Measurements from ENCODE around the gene PTH2R.
"Not testable (repeated sequence)": the region's sequence is repeated elsewhere in the genome, so short reads cannot be mapped to it uniquely, and the experiment has no call there.

The PTH2R gene

DNA sequence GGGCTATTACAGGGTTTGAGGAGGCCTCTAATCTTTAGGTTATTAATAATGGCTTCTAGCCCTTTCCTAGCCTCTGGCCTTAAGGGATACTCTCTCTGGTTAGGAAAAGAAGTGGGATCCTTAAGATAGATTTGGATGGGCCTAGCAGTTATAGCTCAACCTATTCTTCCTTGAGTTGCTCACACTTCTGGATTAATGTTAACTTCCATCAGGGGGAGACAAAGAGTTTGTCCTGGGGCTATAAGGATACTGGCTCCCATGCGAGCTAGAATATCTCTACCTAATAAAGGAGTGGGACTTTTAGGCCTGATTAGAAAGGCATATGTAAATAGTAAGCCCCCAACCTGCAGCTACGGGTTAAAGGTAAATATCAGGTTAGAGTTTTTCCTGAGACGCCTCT lies 14.3 kb upstream of the PTH2R start:
- TF ChIP-seq, protein P1, sequence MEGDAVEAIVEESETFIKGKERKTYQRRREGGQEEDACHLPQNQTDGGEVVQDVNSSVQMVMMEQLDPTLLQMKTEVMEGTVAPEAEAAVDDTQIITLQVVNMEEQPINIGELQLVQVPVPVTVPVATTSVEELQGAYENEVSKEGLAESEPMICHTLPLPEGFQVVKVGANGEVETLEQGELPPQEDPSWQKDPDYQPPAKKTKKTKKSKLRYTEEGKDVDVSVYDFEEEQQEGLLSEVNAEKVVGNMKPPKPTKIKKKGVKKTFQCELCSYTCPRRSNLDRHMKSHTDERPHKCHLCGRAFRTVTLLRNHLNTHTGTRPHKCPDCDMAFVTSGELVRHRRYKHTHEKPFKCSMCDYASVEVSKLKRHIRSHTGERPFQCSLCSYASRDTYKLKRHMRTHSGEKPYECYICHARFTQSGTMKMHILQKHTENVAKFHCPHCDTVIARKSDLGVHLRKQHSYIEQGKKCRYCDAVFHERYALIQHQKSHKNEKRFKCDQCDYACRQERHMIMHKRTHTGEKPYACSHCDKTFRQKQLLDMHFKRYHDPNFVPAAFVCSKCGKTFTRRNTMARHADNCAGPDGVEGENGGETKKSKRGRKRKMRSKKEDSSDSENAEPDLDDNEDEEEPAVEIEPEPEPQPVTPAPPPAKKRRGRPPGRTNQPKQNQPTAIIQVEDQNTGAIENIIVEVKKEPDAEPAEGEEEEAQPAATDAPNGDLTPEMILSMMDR (IDR thresholded peaks at IDR 0.05; ENCODE audit: extremely low read depth, insufficient read depth, missing control alignments): no peak
- no peak for DNase-seq (ENCODE audit: low spot score)
- in situ Hi-C loops (cut with MboI; ENCODE audit: low pct_unique_long_range_greater_than_20kb, low sequenced_read_pairs, unreplicated experiment): no loop called here

DNA sequence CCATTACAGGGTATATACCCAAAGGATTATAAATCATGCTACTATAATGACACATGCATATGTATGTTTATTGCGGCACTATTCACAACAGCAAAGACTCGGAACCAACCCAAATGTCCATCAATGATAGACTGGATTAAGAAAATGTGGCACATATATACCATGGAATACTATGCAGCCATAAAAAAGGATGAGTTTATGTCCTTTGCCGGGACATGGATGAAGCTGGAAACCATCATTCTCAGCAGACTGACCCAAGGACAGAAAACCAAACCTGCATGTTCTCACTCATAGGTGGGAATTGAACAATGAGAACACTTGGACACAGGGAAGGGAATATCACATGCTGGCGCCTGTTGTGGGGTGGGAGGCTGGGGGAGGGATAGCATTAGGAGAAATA lies 9.8 kb upstream of the PTH2R start:
- DNase-seq (ENCODE audit: low spot score); in situ Hi-C loops (cut with MboI; ENCODE audit: low pct_unique_long_range_greater_than_20kb, low sequenced_read_pairs, unreplicated experiment): not testable (repeated sequence)

DNA sequence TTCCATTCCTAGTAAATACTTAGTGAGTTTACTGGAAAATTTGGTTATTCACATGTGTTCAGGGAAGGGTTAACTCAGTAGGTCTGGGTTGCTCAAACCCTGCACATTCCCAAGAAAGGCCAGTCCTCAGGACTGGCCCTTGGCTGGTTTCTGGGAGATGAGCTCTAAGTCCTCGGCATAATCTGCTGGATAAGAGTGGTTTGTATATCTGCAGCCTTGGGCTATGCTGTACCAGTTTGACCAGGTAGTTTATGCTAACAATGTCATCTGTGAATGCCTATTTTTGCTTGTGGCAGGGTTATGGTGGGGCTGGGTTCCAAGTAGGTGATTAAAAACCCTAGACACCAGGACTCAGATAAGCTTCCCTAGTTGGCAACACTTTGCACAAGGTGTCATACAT lies 7.4 kb upstream of the PTH2R start:
- in situ Hi-C loops (cut with MboI; ENCODE audit: low pct_unique_long_range_greater_than_20kb, low sequenced_read_pairs, unreplicated experiment): no loop called here
- DNase-seq (ENCODE audit: low spot score): no peak
- TF ChIP-seq, protein P1 (IDR thresholded peaks at IDR 0.05; ENCODE audit: extremely low read depth, insufficient read depth, missing control alignments): no peak

DNA sequence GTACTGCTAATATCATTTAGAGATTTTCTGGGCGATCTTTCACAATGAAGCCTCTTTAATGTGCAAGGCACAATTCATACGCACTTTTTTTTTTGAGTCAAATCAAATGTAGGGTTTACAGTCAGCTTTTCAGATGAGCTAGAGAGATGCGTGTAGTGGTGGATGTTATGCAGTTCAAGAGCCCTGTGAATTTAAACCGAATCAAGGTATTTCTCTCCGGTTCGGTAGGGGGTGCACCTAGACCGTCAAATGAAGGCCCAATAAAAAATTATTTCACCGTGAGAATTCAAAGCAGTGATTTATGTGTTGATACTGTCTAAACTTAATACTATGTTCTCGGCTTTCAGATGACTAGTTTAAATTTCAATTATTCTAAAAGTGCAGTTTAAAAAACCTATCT lies 1.1 kb downstream of the PTH2R start:
- in situ Hi-C loops (cut with MboI; ENCODE audit: low pct_unique_long_range_greater_than_20kb, low sequenced_read_pairs, unreplicated experiment): no loop called here
- TF ChIP-seq, protein P1 (IDR thresholded peaks at IDR 0.05; ENCODE audit: extremely low read depth, insufficient read depth, missing control alignments): peak; percentile 39
- DNase-seq (ENCODE audit: low spot score): peak; percentile 35

DNA sequence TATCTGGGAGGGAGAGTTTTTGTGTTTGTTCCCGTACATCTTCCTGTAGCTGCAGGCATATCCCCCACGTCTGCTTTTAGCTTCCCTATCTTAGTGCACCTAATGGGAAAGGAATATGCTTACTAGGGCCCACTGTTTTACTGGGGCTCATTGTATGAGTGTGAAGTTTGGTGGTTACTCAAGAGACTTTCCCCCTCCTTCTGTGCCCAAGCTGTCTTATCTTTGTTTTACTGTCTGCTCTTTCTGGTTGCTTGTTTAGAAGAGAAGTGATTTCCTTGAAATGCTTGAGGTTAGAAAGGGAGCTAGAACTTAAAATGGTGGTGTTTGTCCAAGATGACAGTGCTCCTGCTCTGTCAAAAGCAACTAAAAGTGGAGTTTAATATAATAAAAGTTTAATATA lies 7.3 kb downstream of the PTH2R start:
- TF ChIP-seq, protein P1 (IDR thresholded peaks at IDR 0.05; ENCODE audit: extremely low read depth, insufficient read depth, missing control alignments): no peak
- DNase-seq (ENCODE audit: low spot score): no peak
- in situ Hi-C loops (cut with MboI; ENCODE audit: low pct_unique_long_range_greater_than_20kb, low sequenced_read_pairs, unreplicated experiment): no loop called here

DNA sequence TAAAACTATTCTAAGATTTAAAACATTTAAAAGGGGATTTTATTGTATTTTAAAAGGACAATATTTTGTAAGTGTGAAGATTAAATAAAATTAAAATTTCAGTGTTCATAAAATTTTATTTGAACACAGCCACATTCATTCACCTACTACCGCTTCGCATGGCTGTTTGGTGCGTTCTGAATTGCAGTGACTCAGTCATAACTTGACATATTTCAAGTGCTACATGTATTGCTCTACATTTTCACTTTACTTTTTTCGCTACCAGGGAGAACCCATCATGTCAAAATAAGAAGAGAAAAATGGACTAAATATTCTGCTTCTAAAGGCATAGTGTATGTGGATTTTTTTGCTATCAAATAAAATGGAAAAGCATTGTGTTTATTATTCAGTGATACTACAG lies 8.7 kb downstream of the PTH2R start:
- TF ChIP-seq, protein P1 (IDR thresholded peaks at IDR 0.05; ENCODE audit: extremely low read depth, insufficient read depth, missing control alignments): no peak
- in situ Hi-C loops (cut with MboI; ENCODE audit: low pct_unique_long_range_greater_than_20kb, low sequenced_read_pairs, unreplicated experiment): no loop called here
- no peak for DNase-seq (ENCODE audit: low spot score)

DNA sequence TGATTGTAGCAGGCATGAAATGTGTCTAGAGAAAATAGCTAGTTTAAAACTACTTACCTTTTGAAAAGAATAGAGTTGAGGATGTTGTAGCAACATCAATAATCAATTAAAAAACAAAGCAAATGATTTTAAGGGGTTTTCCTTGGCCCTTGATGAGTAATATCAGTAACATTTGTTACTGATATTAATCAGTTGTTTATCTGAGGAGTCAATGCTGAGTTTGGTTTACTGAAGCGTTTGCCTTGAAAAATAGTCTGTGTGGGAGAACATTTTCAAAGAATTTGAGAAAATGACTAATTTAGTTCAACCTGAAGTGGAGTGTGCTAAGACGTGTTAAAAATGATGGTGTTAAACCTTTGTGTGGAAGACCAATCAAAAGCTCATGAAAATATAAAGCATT lies 9.3 kb downstream of the PTH2R start:
- DNase-seq (ENCODE audit: low spot score): no peak
- TF ChIP-seq, protein P1 (IDR thresholded peaks at IDR 0.05; ENCODE audit: extremely low read depth, insufficient read depth, missing control alignments): no peak
- in situ Hi-C loops (cut with MboI; ENCODE audit: low pct_unique_long_range_greater_than_20kb, low sequenced_read_pairs, unreplicated experiment): no loop called here

Measured in GM13977 (cell line).